Measurements from ENCODE around the gene KCNK4.
A peak's percentile ranks its signal among the peaks of the same experiment; 100 is the strongest.

The KCNK4 gene

DNA sequence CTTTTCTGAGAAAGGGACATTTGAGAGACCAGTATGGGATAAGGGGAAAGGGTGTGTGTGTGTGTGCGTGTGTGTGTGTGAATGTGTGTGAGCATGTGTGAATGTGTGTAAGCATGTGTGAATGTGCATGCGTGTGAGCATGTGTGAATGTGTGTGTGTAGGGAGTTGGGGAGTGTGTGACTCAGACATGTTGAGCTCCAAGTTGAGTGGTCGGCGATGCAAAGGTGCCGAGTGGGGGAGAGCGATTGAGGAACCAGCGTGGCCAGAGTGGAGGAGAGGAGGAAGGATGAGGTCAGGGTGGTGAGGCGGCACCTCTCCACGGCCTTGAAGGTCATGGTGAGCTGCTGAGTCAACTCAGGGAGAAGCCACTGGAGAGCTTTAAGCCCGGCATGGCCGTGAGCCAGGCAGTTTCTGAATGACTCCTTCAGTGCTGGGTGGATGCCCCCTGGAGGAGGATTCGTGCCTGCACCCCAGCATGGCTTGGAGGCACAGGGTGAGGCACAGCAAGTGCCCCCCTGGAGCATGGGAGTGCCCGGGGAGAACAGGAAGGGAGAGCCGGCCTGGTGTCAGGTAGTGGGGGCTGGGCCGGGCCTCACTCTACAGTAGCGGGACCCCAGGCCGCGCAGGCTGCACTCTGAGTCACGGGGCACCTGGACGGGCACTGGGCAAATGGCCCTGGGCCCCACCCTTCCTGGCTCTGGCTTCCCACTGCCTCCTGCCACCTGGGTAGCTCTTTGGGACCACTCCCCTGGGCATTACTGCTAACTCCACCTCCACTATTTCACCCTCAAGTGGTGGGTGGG, 40.7 kb downstream of the KCNK4 start:
- peak; percentile 53 for DNase-seq

DNA sequence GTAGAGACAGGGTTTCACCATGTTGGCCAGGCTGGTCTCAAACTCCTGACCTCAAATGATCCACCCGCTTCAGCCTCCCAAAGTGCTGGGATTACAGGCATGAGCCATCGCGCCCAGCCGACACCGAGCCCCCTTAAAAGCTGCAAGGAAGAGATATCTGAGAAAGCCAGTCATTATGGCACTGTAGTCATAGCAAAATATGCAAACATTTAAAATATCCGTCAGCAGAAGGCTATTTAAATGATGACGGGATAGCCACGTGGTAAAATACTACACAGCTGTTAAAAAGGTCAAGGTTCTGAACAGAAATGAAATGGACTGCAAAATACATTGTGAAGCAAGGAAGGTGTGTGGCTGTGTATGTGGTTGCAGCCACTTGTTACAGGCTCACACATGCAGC, 42.5 kb downstream of the KCNK4 start:
- DNase-seq: no peak

- no peak for DNase-seq
Observed at GRCh38 chr11:64334764-64335735, 43.9 kb downstream of the KCNK4 start.

- DNase-seq: no peak
Observed at GRCh38 chr11:64337538-64338249, 46.6 kb downstream of the KCNK4 start.

- DNase-seq: no peak
Observed at GRCh38 chr11:64338716-64339115, 47.6 kb downstream of the KCNK4 start.

GRCh38 chr11:64339286-64339685, 48.2 kb downstream of the KCNK4 start:
- DNase-seq: no peak

DNA sequence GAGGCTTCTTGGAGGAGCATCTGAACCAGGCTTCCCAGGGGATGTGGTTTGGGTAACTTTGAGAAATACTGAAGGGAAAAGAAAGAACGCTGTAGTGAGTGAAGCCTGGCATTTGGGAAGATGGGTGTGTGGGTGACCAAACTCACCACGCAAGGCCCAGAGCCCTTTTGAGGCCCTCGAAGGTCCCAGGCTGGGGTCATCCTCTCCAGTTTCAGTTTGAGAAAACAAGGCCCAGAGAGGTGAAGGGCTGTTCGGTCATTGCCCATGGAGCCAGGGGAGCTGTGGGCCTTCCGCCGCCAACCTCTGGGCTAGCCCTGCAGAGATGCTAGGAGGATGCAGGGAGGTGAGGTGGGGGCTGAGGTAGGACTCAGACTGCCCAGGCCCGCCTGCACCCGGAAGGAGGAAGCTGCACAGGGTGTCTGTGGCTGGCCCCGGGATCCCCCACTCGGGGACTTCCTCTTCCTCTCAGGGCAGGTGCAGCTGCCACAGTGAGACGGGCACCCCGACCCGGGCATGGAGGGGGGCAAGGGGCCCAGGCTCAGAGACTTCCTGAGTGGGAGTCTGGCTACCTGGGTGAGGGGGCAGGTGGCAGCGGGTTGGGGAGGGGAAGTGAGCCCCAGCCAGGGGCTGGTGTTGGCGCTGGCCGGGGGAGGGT, 48.8 kb downstream of the KCNK4 start, which contains the start of gene CCDC88B:
TSS of gene CCDC88B (plus strand) at position 451 of the 655 bp plus-strand sequence. CDS start at position 514, 63 bp downstream.
- no peak for DNase-seq

- no peak for DNase-seq
Observed at GRCh38 chr11:64340671-64341335, 49.7 kb downstream of the KCNK4 start.

GRCh38 chr11:64341429-64341828, 50.3 kb downstream of the KCNK4 start:
- DNase-seq: no peak

DNA sequence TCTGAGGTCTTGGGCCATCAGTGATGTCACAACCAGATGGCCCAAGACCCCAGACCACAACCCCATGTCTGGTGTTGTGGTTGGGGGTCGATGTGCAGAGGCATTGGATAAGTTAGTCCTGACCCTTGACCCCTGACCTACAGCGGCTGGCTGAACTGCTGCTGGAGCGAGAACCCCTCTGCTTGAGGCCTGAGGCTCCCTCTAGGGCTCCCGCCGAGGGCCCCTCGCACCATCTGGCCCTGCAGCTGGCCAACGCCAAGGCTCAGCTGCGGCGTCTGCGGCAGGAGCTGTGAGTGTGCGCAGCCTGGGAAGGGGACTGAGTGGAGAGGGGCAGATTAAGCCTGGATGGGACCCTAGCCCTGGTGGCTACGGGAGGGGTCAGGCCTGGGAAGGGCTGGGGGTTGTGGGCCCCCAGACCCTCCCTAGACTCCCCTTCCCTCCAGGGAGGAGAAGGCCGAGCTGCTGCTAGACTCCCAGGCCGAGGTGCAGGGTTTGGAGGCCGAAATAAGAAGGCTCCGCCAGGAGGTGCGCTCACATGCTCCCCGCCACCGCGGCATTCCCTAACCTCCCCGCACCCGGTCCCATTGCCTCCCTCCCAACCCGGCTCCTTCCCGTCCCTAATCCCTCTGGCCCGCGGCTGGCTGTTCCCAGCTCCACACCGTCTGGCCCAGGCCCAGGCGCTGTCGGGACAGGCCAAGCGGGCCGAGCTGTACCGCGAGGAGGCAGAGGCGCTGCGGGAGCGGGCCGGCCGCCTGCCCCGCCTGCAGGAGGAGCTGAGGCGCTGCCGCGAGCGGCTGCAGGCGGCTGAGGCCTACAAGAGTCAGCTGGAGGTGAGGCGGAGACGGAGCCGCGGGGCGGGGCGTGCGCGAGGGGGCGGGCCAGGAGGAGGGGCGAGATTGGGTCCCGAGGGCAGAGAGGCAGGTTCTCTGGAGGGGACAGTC, 51.0 kb downstream of the KCNK4 start:
- DNase-seq: peak; percentile 58

DNA sequence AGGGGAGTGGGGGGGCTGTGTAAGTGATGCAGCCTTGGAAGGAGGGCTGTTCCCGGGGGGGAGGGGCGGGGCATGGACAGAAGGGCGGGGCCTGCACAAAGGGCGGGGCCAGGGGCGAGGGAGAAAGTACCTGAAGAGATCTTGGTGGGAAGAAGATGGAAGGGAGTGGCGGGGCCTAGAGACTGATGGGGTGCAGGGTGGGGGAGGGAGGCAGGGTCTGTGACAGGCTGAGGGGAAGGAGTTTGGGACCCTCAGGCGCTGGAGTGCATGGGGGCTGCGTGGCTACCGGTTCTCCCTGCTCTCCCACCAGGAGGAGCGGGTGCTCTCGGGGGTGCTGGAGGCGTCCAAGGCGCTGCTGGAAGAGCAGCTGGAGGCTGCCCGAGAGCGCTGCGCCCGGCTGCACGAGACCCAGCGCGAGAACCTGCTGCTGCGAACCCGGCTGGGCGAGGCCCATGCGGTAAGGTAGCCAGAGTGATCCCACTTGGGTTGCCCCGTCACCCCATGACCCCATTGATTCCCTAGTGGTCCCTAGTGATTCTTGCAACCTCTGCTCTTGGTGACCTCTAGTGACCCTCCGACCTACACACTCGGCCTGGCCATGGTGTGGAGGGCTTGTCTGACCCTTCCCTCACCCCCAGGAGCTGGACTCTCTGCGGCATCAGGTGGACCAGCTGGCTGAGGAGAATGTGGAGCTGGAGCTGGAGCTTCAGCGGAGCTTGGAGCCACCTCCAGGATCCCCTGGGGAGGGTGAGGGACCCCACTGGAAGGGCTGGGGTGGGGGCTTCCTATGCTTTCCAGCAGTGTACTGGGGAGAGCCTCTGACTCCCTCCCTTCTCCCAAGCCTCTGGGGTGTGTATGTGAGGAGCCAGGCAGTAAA, 52.0 kb downstream of the KCNK4 start:
- DNase-seq: no peak

GRCh38 chr11:64343767-64344559, 52.9 kb downstream of the KCNK4 start:
- DNase-seq: no peak

GRCh38 chr11:64344787-64345186, 53.7 kb downstream of the KCNK4 start:
- DNase-seq: no peak

- DNase-seq: no peak
Observed at GRCh38 chr11:64347193-64347867, 56.2 kb downstream of the KCNK4 start.

DNA sequence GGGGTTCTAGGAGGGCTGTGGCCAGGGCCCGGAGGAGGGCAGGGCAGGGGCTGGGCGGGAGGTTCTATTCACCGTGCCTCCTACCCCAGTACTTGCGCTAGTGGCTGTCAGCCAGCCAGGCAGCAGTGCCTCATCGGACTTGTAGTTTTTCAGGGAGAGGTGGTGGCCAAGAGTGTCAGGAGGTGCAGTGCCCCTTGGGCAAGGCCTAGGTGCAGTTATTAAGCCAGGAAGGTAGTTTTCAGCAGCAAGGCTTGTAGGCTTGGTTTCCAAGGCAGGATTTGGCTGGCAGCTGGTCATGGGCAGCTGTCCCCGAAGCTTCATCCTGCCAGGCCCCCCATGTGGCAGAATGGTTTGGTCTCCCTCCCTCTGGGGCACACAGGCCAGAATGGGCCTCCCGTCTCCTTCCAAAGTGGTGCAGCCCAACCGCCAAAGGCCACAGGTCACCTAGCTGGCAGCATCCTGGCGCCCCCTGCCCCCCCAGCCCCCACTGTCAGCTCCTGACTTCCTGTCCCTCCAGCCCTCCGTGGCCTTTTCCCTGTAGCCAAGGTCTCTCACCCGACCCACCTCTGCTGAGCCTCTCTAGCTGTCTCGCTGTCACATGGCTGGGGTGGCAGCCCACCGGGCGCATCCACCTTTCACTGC, 57.4 kb downstream of the KCNK4 start:
- no peak for DNase-seq

- DNase-seq: no peak
Observed at GRCh38 chr11:64349025-64349387, 57.9 kb downstream of the KCNK4 start.

GRCh38 chr11:64349404-64349803, 58.3 kb downstream of the KCNK4 start:
- no peak for DNase-seq

Measured in NCI-H2029 treated with DMSO at 0.1 percent for 48 hours (cell line).